HG03520 (cell line): ENCODE data around the gene RBP2.
"Not testable (repeated sequence)": the region's sequence is repeated elsewhere in the genome, so short reads cannot be mapped to it uniquely, and the experiment has no call there.

ENCODE experiments used
- ATAC-seq: cut with Tn5 transposase; IDR thresholded peaks from one replicate; pipeline ENCODE4 v1.9.1; 2021; ENCODE audit warnings: mild to moderate bottlenecking, moderate library complexity; ENCODE audit not compliant: unreplicated experiment

RBP2 gene

GRCh38 chr3:139447486-139447885 lies 28.8 kb downstream of the RBP2 start:
- ATAC-seq, result no peak

GRCh38 chr3:139444446-139444845 lies 31.9 kb downstream of the RBP2 start:
- no peak for ATAC-seq

- ATAC-seq, result no peak
These were observed 33.1 kb downstream of the RBP2 start for GRCh38 chr3:139443186-139443585.

- no peak for ATAC-seq
These were observed 34.7 kb downstream of the RBP2 start for GRCh38 chr3:139441656-139442055.

- no peak for ATAC-seq
These were observed 35.4 kb downstream of the RBP2 start for GRCh38 chr3:139440639-139441556.

GRCh38 chr3:139439278-139439677 lies 37.0 kb downstream of the RBP2 start:
- no peak for ATAC-seq

GRCh38 chr3:139434764-139435307 lies 41.5 kb downstream of the RBP2 start:
- ATAC-seq, result no peak

- ATAC-seq, result no peak
These were observed 42.1 kb downstream of the RBP2 start for GRCh38 chr3:139434228-139434627.

GRCh38 chr3:139433089-139433488 lies 43.2 kb downstream of the RBP2 start:
- no peak for ATAC-seq

- no peak for ATAC-seq
These were observed 45.8 kb downstream of the RBP2 start for GRCh38 chr3:139430493-139430892.

GRCh38 chr3:139427283-139428060 lies 48.8 kb downstream of the RBP2 start:
- ATAC-seq, result peak; percentile 85

- ATAC-seq, result no peak
These were observed 50.4 kb downstream of the RBP2 start for GRCh38 chr3:139425745-139426400.

GRCh38 chr3:139423232-139423631 lies 53.1 kb downstream of the RBP2 start:
- no peak for ATAC-seq

GRCh38 chr3:139421460-139421859 lies 54.9 kb downstream of the RBP2 start:
- no peak for ATAC-seq

- no peak for ATAC-seq
These were observed 55.3 kb downstream of the RBP2 start for GRCh38 chr3:139421040-139421439.

- no peak for ATAC-seq
These were observed 58.2 kb downstream of the RBP2 start for GRCh38 chr3:139418144-139418543.

- ATAC-seq, result no peak
These were observed 60.0 kb downstream of the RBP2 start for GRCh38 chr3:139416275-139416674.

- ATAC-seq, result no peak
These were observed 61.6 kb downstream of the RBP2 start for GRCh38 chr3:139414608-139415224.

GRCh38 chr3:139412891-139413290 lies 63.4 kb downstream of the RBP2 start:
- not testable (repeated sequence) for ATAC-seq
